Aorta (tissue), 5 donors: ENCODE data around the gene SELENON. TPM values are rescaled to one million over a fixed set of nuclear protein-coding genes. Genes with fewer than 3 reads are reported as not detected.

Experiments used
- ATAC-seq: fragments of 200-7000 bp; cut with Tn5 transposase; one replicate; pipeline ENCODE4 v1.9.1; 2022; ENCODE audit warnings: moderate library complexity; ENCODE audit not compliant: low FRiP score
- DNase-seq, 2 donors: peaks; one replicate each; pipeline ENCODE4 v3.0.0-alpha.2; 2020
- H3K27ac ChIP-seq, 2 donors: one replicate each; pipeline ENCODE4 v1.5.1; 2013; ENCODE audit warnings: low read length in 2 of 2, mild to moderate bottlenecking in 2 of 2, moderate library complexity in 2 of 2, control low read depth in 1 of 2, inconsistent platforms in 1 of 2, low read depth in 1 of 2
- H3K27me3 ChIP-seq, 2 donors: one replicate each; pipeline ENCODE4 v1.6.1; 2013; ENCODE audit warnings: control low read depth in 1 of 2, low read length in 1 of 2, mild to moderate bottlenecking in 1 of 2, moderate library complexity in 1 of 2; ENCODE audit not compliant: insufficient read depth in 2 of 2, control insufficient read depth in 1 of 2
- H3K36me3 ChIP-seq, 2 donors: one replicate each; pipeline ENCODE4 v1.6.1; 2013; ENCODE audit warnings: control low read depth in 1 of 2, low read length in 1 of 2, mild to moderate bottlenecking in 1 of 2; ENCODE audit not compliant: insufficient read depth in 2 of 2, control insufficient read depth in 1 of 2
- H3K4me1 ChIP-seq, 2 donors: one replicate each; pipeline ENCODE4 v1.6.1; 2013; ENCODE audit warnings: low read length in 2 of 2, control low read depth in 1 of 2, mild to moderate bottlenecking in 1 of 2, moderate library complexity in 1 of 2; ENCODE audit not compliant: insufficient read depth in 2 of 2, control insufficient read depth in 1 of 2
- H3K4me3 ChIP-seq, 2 donors: one replicate each; pipeline ENCODE4 v1.5.1; 2013; ENCODE audit warnings: low read length in 2 of 2, control low read depth in 1 of 2, mild to moderate bottlenecking in 1 of 2
- H3K9me3 ChIP-seq: one replicate; pipeline ENCODE4 v1.6.1; 2013; ENCODE audit warnings: mild to moderate bottlenecking, low read length; ENCODE audit not compliant: control insufficient read depth
- WGBS, 2 donors: extraction: QIAGEN DNeasy Blood & Tissue Kit; methylation state at CpG; one replicate each; pipeline ENCODE4 v1.1.7; 2013; 5-methylcytosine and 5-hydroxymethylcytosine counted together
- intact Hi-C, 2 donors: fragments of 100-400 bp; cut with DNase I; formaldehyde crosslinking; loops; one replicate each; pipeline versions ENCODE4 v1.14.2 to v1.15.0; 2022
- long read RNA-seq, 2 donors: library from polyadenylated mRNA; unstranded; transcript quantifications; one replicate each; pipeline ENCODE4 v2.0.0, GENCODE V29; 2020 to 2021
- polyA plus RNA-seq, 2 donors: library from polyadenylated mRNA; stranded (reverse); fragments of 200-250 nt; gene quantifications; one replicate each; pipeline ENCODE4 v1.2.3, GENCODE V29; 2013
- total RNA-seq, 2 donors: library from RNA; stranded (reverse); fragmentation: NEBNext Ultra II Directional; extraction: Animal tissue kit (Norgen Biotek cat#: 25700); gene quantifications; one replicate each; pipeline ENCODE4 v1.2.1, GENCODE V29; 2021
- donor health status: healthy with polysubstance abuse.
- donor health status: Bipolar disorder and iron deficiency.
- donor health status: DM: no; HTN: no; CAD: no.
- donor health status: DM: no; HTN: no; CAD: no.
- donor health status: DM: yes; HTN: yes; CAD: no.

The SELENON gene
- 10 to 100 TPM; 68.0 to 79.4 TPM for total RNA-seq
- 10 to 100 TPM; 13.1 to 36.9 TPM for polyA plus RNA-seq
- long read RNA-seq, donor 1, partial matches to known transcripts: 4 of 11 reads
- long read RNA-seq, donor 1, other reads (novel, unspliced or antisense): 6 of 11 reads
- long read RNA-seq, donor 2, full-length matches to known transcripts: 4 of 26 reads
- long read RNA-seq, donor 2, partial matches to known transcripts: 21 of 26 reads
- long read RNA-seq, donor 2, other reads (novel, unspliced or antisense): 1 of 26 reads

- 1% methylated on average over 32 to 91 of the region's 91 CpGs for WGBS, 2 donors
- H3K4me3 ChIP-seq: peak within 1 kb of the TSS; percentile 72 to 78
- no peaks in the 10 kb centered on the region for H3K9me3 ChIP-seq
- H3K27ac ChIP-seq: peak within 1 kb of the TSS in 1 of 2 donors; percentile 29
- H3K36me3 ChIP-seq: no peaks in the 10 kb centered on the region
- peak; percentile 77 for ATAC-seq
- no peaks in the 10 kb centered on the region for H3K27me3 ChIP-seq
- intact Hi-C loops: loop anchor here (5.0 to 10.0 kb wide), 5 partner anchors 113 to 565 kb away; partner anchors contain the start of genes MACO1 (in 1 of the 2), MAN1C1 (in 1 of the 2) and SYF2 (in 1 of the 2)
- H3K4me1 ChIP-seq: no peaks in the 10 kb centered on the region
- peak; percentile 86 to 89 for DNase-seq
Measured at GRCh38 chr1:25799935-25800702, at the start of gene SELENON. Gene SELENON, plus strand, starts transcription at chr1:25800193. Its CDS starts 38 bp downstream, at chr1:25800231.

- Histone ChIP-seq H3K27ac (no peak overlapping the region), H3K27me3 (no peaks in the 10 kb centered on the region), H3K9me3 (no peaks in the 10 kb centered on the region), H3K4me1 (no peaks in the 10 kb centered on the region), H3K4me3 (no peak overlapping the region), H3K36me3 (no peaks in the 10 kb centered on the region)
- WGBS, 2 donors: 90 to 96% methylated on average over 6 of the region's 6 CpGs
- intact Hi-C loops: no loop called here
- DNase-seq: no peak
- no peak for ATAC-seq
Measured at GRCh38 chr1:25750923-25751605, 48.9 kb upstream of the SELENON start.

- intact Hi-C loops: no loop called here
- no peak for DNase-seq
- H3K4me1 ChIP-seq: no peaks in the 10 kb centered on the region
- no peak overlapping the region for H3K27ac ChIP-seq
- ATAC-seq: peak; percentile 11
- no peaks in the 10 kb centered on the region for H3K27me3 ChIP-seq
- no peaks in the 10 kb centered on the region for H3K9me3 ChIP-seq
- no peak overlapping the region for H3K4me3 ChIP-seq
- no peaks in the 10 kb centered on the region for H3K36me3 ChIP-seq
- WGBS, 2 donors: 63 to 77% methylated on average over 17 of the region's 17 CpGs
Measured at GRCh38 chr1:25754470-25755181, 45.4 kb upstream of the SELENON start.

GRCh38 chr1:25755475-25756125 is 44.4 kb upstream of the SELENON start:
- no peak overlapping the region for H3K4me3 ChIP-seq
- ATAC-seq (no peak), DNase-seq (no peak)
- no peaks in the 10 kb centered on the region for H3K9me3 ChIP-seq
- H3K4me1 ChIP-seq: no peaks in the 10 kb centered on the region
- H3K27ac ChIP-seq: no peak overlapping the region
- intact Hi-C loops: no loop called here
- H3K27me3 ChIP-seq: no peaks in the 10 kb centered on the region
- no peaks in the 10 kb centered on the region for H3K36me3 ChIP-seq
- WGBS, 2 donors: 94 to 95% methylated on average over 7 of the region's 7 CpGs

- Histone ChIP-seq H3K27ac (no peak overlapping the region), H3K4me1 (no peaks in the 10 kb centered on the region), H3K27me3 (no peaks in the 10 kb centered on the region), H3K9me3 (no peaks in the 10 kb centered on the region), H3K36me3 (no peaks in the 10 kb centered on the region), H3K4me3 (no peak overlapping the region)
- DNase-seq: no peak
- 94 to 100% methylated on average over 3 of the region's 3 CpGs for WGBS, 2 donors
- intact Hi-C loops: no loop called here
- no peak for ATAC-seq
Measured at GRCh38 chr1:25756215-25756614, 43.8 kb upstream of the SELENON start.

- ATAC-seq: no peak
- WGBS, 2 donors: 89 to 90% methylated on average over 12 of the region's 12 CpGs
- Histone ChIP-seq H3K9me3 (no peaks in the 10 kb centered on the region), H3K4me3 (no peak overlapping the region), H3K36me3 (no peaks in the 10 kb centered on the region), H3K27me3 (no peaks in the 10 kb centered on the region), H3K27ac (no peak overlapping the region), H3K4me1 (no peaks in the 10 kb centered on the region)
- DNase-seq: no peak
- intact Hi-C loops: no loop called here
Measured at GRCh38 chr1:25757151-25757845, 42.7 kb upstream of the SELENON start.

- 74 to 87% methylated on average over 5 of the region's 5 CpGs for WGBS, 2 donors
- DNase-seq (no peak), ATAC-seq (no peak)
- H3K27ac ChIP-seq: no peak overlapping the region
- H3K4me1 ChIP-seq: no peaks in the 10 kb centered on the region
- H3K27me3 ChIP-seq: no peaks in the 10 kb centered on the region
- no peaks in the 10 kb centered on the region for H3K9me3 ChIP-seq
- intact Hi-C loops: no loop called here
- no peaks in the 10 kb centered on the region for H3K36me3 ChIP-seq
- no peak overlapping the region for H3K4me3 ChIP-seq
Measured at GRCh38 chr1:25757846-25758185, 42.2 kb upstream of the SELENON start.
